ENCODE measurements around the gene SPSB1. TPM values are rescaled to one million over a fixed set of nuclear protein-coding genes. Genes with fewer than 3 reads are reported as not detected.

The SPSB1 gene
- total RNA-seq, 1 donor from 2014 or later: 12.9 TPM

DNA sequence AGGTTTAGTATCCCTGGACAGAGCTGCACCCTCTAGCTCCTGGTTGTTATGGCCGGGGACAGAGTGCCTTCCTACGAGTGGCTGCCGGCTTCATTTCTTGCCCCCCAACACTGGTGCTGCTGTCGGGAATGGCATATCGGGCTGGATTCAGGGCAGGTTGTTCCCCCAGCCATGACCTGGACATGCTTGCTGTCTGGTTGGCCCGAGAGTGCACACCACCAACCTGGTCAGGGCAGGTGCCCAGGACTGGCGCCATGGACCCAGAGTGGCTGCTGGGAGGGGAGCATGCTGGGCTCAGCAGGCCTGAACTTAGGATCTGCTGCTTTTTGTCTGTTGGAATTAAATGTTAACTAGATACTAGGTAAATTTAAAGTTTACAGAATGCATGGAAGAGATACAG lies 36.4 kb upstream of the SPSB1 start:
- DNase-seq (ENCODE audit: low spot score): no peak
- intact Hi-C loops (cut with DNase I): no loop called here

DNA sequence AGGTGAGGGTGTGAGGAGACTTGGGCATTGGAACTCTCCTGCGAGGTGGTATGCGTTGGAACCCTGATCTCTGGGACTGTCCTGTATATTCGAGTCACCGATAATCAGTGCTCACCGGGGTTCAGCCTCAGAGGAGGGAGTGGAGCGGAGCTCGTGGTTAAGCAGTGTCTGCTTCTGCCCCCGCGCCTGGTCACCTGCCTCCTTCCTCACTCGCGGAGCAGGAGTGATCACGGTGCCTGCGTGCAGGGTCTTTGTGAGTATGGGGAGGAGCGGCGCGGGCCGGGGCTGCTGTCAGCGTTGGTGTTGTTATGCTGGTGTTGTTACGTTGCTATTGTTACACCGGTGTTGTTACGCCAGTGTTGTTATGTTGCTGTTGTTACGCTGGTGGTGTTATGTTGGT lies 34.8 kb upstream of the SPSB1 start:
- no peak for DNase-seq (ENCODE audit: low spot score)
- intact Hi-C loops (cut with DNase I): no loop called here

DNA sequence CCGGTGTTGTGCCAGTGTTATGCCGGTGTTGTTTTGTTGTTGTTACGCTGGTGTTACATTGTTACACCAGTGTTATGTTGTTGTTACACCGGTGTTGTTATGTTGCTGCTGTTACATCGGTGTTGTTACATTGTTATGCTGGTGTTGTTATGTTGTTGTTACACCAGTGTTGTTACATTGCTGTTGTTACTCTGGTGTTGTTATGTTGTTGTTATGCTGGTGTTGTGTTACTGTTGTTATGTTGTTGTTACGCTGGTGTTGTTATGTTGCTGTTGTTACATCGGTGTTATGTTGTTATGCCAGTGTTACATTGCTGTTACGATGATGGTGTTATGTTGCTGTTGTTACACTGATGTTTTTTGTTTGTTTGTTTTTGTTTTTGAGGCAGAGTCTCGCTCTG lies 34.1 kb upstream of the SPSB1 start:
- intact Hi-C loops (cut with DNase I): no loop called here
- DNase-seq (ENCODE audit: low spot score): no peak

DNA sequence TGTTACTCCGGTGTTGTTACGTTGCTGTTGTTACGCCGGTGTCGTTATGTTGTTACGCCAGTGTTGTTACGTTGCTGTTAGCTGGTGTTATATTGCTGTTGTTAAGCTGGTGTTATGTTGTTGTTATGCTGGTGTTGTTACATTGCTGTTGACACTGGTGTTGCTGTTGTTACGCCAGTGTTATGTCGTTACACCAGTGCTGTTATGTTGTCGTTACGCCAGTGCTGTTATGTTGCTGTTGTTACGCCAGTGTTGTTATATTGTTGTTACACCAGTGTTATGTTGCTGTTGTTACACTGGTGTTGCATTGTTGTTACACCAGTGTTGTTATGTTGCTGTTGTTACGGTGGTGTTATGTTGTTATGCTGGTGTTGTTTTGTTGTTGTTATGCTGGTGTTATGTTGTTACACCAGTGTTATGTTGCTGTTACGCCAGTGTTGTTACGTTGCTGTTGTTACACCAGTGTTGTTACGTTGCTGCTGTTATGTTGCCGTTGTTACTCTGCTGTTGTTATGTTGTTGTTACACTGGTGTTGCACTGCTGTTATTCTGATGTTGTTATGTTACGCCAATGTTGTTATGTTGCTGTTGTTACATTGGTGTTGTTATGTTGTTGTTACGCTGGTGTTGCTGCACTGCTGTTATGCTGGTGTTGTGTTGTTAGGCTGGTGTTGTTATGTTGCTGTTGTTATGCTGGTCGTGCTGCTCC lies 32.5 kb upstream of the SPSB1 start:
- intact Hi-C loops (cut with DNase I): loop anchor here (10.0 kb wide), 1 partner anchor 315 kb away; no protein-coding TSS in a partner anchor
- no peak for DNase-seq (ENCODE audit: low spot score)

DNA sequence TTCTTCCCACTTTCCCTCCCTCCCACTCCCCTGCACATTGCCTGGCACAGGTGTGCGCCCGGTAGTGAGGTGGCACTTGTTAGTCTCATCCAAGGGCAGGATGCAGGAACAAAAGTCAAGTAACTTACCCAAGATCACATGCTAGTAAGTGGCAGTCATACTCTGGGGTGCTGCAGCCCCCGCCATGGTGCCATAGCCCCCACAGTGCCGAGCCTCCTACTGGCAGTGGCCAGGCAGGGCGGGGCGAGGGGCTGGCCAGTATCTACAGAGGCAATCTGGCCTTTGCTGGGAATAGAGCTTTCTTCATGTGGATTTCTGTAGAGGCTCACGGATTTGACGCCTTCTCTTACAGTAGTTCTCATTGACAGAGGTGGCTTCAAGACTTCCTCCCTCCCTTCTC lies 31.2 kb upstream of the SPSB1 start:
- intact Hi-C loops (cut with DNase I): loop anchor here (10.0 kb wide), 1 partner anchor 313 kb away; no protein-coding TSS in a partner anchor
- DNase-seq (ENCODE audit: low spot score): no peak

DNA sequence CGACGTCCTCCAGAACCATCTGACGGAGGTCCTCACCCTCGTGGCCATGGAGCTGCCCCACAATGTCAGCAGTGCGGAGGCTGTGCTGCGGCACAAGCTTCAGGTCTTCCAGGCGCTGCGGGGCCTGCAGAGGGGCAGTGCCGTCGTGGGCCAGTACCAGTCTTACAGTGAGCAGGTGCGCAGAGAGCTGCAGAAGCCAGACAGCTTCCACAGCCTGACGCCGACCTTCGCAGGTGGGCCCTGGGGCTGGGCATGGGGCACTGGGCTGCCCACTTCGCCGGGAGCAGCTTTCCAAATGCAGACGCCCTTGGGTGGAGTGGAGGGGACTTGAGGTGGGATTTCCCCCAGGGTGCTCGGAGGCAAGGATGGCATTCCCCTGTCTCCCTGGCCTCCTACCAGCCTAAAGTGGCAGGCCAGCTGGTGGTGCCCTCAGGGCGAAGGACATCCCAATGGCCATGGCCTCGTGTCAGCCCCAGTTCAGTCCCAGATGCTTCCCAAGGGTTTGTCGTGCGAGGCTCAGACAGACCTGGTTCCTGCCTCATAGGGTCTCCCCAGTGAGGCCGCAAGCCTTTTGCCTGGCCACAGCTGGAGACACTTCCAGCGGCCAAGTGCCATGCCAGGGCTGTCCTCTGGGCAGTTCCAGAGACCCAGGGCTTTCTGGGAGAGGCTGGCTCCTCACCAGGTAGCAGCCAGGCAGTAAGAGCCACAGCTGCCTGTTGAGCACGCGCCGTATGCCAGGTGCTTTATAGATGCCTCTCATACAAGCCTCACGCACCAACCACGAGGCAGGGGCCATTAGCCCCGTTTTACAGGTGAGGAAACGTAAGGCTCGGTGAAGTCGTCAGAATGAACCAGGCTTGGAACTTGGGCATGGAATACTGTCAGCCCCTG lies 30.4 kb upstream of the SPSB1 start:
- intact Hi-C loops (cut with DNase I): loop anchor here (10.0 kb wide), 1 partner anchor 312 kb away; no protein-coding TSS in a partner anchor
- DNase-seq (ENCODE audit: low spot score): no peak

DNA sequence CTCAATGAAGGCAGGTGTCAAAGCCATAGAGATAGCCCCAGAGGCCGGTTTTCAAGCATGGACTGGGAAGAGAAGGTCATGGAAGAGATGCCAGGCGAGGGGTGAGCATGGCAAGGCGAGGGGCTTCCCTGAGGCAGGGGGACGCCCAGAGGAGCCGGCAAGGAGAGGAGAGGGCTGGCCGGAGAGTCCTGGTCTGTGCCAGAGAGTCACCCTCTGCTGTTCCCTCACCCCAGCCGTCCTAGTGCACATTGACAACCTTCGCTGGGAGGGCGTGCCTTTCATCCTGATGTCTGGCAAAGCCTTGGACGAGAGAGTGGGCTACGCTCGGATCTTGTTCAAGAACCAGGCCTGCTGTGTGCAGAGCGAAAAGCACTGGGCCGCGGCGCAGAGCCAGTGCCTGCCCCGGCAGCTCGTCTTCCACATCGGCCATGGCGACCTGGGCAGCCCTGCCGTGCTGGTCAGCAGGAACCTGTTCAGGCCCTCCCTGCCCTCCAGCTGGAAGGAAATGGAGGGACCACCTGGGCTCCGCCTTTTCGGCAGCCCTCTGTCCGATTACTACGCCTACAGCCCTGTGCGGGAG lies 29.3 kb upstream of the SPSB1 start:
- intact Hi-C loops (cut with DNase I): loop anchor here (10.0 kb wide), 1 partner anchor 311 kb away; no protein-coding TSS in a partner anchor
- no peak for DNase-seq (ENCODE audit: low spot score)

DNA sequence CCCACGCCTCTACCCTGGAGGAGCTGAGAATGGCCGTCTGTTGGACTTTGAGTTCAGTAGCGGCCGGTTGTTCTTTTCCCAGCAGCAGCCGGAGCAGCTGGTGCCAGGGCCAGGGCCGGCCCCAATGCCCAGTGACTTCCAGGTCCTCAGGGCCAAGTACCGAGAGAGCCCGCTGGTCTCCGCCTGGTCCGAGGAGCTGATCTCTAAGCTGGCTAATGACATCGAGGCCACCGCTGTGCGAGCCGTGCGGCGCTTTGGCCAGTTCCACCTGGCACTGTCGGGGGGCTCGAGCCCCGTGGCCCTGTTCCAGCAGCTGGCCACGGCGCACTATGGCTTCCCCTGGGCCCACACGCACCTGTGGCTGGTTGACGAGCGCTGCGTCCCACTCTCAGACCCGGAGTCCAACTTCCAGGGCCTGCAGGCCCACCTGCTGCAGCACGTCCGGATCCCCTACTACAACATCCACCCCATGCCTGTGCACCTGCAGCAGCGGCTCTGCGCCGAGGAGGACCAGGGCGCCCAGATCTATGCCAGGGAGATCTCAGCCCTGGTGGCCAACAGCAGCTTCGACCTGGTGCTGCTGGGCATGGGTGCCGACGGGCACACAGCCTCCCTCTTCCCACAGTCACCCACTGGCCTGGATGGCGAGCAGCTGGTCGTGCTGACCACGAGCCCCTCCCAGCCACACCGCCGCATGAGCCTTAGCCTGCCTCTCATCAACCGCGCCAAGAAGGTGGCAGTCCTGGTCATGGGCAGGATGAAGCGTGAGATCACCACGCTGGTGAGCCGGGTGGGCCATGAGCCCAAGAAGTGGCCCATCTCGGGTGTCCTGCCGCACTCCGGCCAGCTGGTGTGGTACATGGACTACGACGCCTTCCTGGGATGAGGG lies 28.5 kb upstream of the SPSB1 start:
- intact Hi-C loops (cut with DNase I): loop anchor here (10.0 kb wide), 1 partner anchor 311 kb away; no protein-coding TSS in a partner anchor
- DNase-seq (ENCODE audit: low spot score): no peak

DNA sequence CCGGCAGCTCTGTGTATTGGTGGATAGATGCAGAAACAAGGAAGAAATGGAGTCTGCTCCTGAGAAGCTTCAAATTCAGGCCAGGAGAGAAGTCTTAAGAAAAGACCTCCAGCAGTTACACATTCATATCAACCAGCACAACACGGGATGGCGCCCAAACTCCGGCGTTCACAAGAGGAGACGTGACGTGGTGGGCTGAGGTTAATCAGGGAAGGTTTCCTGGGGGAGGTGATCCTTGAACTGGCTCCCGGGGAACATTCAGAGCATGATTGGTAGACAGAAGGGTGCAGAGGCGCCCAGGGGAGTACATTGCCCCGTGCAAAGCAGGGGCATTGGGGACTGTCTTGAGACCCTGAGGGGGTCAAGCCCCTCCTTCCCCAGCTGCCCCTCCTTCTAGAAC lies 27.7 kb upstream of the SPSB1 start:
- intact Hi-C loops (cut with DNase I): loop anchor here (10.0 kb wide), 1 partner anchor 310 kb away; no protein-coding TSS in a partner anchor
- no peak for DNase-seq (ENCODE audit: low spot score)

DNA sequence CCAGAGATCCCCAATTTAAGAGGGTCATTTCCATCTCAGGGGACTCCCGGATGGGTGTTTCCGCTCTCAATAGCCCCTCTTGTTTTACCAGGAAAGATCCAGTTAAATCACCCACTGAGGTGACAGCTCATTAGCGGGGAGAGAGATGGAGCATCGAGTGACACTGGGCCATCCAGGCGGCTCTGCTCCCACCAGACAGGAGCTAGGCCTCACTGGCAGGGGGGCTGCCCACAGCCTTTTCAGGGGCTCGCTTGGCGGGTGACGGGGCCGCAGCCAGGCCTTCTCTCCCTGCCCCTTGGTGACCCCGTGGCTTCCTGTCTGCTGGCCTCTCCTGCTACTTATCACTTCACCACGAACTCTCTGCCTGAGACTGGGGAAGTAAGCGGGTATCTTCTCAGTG lies 26.7 kb upstream of the SPSB1 start:
- no peak for DNase-seq (ENCODE audit: low spot score)
- intact Hi-C loops (cut with DNase I): loop anchor here (2.0 to 10.0 kb wide), 3 partner anchors 191 to 309 kb away; no protein-coding TSS in a partner anchor

DNA sequence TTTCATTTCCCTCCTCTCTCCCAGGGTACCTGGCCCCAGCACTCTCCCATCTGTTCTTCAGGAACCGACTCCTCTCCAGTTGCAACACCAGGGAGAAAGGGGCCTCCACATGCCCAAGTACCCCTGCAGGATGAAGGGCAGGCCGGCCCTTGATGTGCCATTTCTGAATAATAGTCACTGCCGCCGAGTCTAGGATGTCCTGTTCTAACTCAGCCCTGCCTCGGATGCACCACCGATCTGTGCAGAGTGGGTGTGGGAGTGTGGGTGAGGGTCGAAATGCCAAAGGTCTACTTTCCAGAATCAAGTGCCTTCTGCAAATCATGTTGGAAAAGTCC lies 25.4 kb upstream of the SPSB1 start:
- no peak for DNase-seq (ENCODE audit: low spot score)
- intact Hi-C loops (cut with DNase I): loop anchor here (2.0 to 10.0 kb wide), 3 partner anchors 189 to 307 kb away; no protein-coding TSS in a partner anchor

DNA sequence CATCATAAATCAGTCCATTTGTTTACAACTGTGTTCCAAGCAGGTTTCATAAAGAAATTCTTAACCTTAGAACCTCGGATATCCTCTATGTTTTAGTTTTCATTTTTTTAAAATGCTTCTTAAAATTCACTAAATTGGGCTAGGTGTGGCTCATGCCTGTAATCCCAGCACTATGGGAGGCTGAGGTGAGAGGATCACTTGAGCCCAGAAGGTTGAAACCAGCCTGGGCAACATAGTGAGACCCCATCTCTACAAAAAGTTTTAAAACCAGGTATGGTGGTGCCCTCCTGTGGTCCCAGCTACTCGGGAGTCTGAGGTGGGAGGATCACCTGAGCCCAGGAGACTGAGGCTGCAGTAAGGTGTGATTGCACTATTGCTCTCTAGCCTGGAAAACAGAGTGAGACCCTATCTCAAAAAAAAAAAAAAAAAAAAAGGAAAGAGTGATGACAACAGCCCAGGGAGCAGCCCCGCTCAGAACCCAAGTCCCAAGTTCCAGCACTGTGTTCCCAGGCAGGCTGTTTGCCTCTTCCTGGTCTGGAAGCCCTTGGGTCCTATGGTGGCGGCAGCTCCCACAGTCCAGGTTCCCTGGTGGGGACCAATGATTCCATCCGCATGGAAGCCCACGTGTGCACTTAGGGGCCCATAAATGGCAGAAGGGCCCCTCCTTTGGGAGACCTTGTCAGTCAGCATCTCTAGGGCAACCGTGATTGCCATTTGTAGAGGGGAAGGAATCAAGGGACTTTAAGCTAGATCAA lies 24.7 kb upstream of the SPSB1 start:
- no peak for DNase-seq (ENCODE audit: low spot score)
- intact Hi-C loops (cut with DNase I): loop anchor here (2.0 to 10.0 kb wide), 3 partner anchors 189 to 307 kb away; no protein-coding TSS in a partner anchor

DNA sequence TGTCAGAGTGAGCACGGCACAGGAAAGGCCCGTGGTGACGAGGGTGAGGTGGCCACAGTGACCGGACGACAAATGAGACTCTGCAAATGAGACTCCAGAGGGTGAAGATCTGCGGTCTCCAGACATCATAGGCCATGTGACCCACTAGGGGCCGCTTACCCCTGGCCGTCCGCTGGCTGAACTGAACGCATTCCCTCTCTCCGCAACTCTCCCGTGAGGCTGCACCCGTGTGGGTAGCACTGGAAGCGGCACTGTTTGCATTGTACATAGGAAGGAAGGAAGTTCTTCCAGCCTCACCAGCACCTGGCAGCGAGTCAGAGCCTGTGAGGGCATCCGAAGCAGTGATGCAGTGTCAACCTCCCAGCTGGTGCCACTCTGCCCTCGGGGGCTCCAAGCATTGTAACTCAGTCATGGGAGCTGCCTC lies 23.6 kb upstream of the SPSB1 start:
- DNase-seq (ENCODE audit: low spot score): no peak
- intact Hi-C loops (cut with DNase I): loop anchor here (10.0 kb wide), 1 partner anchor 306 kb away; no protein-coding TSS in a partner anchor

DNA sequence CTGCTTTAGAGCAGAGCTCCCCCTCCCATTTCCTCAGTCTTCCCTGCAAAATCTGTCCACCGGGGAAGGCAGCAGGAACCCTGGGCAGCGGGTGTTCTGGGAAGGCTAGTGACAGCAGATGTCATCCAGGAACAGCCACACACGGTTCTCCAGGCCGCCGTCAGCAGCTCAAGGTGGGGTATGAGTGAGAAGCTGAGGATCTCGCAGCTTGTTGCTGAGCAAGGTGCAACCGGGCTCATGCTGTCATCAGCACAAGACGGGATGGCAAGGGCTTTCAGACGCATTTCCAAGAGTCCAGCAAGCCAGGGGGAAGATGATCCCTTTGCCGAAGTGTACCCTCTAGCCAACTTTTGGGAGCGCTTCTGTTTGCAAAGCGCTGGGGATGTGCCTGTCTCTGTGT lies 23.0 kb upstream of the SPSB1 start:
- DNase-seq (ENCODE audit: low spot score): no peak
- intact Hi-C loops (cut with DNase I): loop anchor here (10.0 kb wide), 1 partner anchor 305 kb away; no protein-coding TSS in a partner anchor

DNA sequence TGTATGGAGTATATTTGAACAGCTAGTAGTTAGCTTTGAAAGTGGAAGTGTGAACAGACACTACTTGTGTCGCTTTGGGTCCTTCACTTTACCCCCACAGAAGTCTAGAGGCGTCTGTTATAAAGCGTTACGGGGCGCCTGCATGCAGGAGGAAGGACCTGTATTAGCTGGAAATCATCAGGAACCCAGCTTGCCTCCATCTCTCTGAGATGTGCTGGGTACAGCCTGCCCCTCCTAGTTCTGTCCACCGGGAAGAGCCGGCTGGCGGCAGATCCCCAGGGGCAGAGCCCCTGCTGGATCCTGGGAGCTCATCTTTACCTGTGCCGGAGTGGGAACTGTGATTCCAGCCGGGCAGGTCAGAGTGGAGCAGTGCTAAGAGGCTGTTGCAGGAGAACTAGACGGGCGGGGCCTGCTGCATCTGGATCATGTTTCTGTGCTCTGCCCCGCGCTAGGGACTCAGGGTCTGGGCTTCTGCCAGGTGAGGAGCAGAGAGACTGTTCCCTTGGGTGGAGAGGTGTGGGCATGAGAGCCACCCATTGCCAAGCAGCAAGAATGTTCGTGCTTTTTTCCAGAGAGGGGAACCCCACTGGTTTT lies 22.3 kb upstream of the SPSB1 start:
- intact Hi-C loops (cut with DNase I): no loop called here
- DNase-seq (ENCODE audit: low spot score): no peak

DNA sequence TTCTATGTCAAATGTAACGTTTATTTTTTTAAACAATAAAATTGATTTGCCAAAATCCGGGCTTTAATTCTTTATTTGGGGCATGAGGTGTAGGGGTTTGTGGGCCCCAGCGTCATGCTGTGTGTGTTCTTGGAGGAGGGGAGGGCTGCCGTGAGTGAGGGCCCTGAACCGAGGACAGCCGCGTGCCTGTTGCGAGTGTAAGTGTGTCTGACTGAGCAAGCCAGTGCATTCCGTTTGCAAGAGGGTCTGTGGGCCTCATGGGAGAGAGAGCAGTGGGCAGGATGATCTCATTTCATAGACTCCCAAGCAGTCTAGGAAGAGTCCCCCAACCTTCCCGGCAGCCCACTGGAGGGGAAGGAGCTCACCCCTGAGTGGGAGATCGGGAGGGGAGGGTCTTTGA lies 21.4 kb upstream of the SPSB1 start:
- intact Hi-C loops (cut with DNase I): no loop called here

DNA sequence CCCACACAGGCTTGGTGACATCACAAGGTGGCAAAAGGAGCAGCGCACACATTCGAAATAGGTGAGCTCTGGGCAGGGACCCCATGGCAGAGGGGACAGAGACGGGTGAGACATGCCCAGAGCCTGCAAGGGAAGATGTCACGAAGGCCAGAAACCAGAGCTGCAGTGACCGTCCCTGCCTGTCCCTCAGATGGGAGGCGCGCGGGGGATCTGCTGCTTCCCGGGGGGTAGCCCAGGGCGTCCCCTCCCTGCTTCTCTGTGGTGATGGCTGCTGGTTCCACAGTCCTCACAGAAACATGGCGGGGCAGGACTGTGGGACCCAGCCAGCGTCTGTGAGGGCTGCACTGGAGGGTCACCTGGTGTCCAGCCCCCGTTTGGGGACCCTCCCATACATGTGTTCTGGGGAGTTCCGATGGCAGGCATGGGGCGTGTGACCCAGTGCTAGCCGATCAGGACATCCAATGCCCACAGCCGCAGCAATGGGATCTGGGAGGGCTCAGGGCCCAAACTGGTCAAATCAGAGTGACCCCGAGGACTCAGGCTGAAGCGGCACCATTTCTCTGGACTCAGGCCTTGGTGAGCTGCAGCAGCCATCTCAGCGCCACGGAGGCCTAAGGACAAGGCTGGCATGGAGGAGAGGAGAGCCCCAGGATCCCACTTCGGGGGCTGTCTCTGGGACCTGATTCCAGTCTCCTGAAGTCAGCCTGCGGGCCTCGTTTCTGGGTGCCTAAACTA lies 20.7 kb upstream of the SPSB1 start:
- DNase-seq (ENCODE audit: low spot score): no peak
- intact Hi-C loops (cut with DNase I): no loop called here

More for the DNA sequence above, 21.4 kb upstream of the SPSB1 start:
- no peak for DNase-seq (ENCODE audit: low spot score)
